Activated T-helper 2 cell treated with anti-CD3 and anti-CD28 coated beads, Interferon-gamma antibody, Interleukin-2, Interleukin-4, amounts not matched to agents 10 μg/mL and 5 μg/mL and 100 μg/mL, durations not matched to agents 14 hours and 24 hours and 36 hours (primary cell): ENCODE data around the gene CDC6. TPM values are rescaled to one million over a fixed set of nuclear protein-coding genes. Genes with fewer than 3 reads are reported as not detected.

ENCODE experiments used
- DNase-seq: peaks from one replicate; pipeline ENCODE4 v3.0.0; 2021; ENCODE audit warnings: low spot score
- H3K27ac Mint-ChIP-seq: one replicate; pipeline ENCODE4 v1.8.0; 2021; ENCODE audit warnings: mixed read lengths
- H3K27me3 Mint-ChIP-seq: one replicate; pipeline ENCODE4 v1.8.0; 2021; ENCODE audit warnings: low read depth, mixed read lengths
- H3K36me3 Mint-ChIP-seq: one replicate; pipeline ENCODE4 v1.8.0; 2021; ENCODE audit warnings: low read depth, mixed read lengths
- H3K4me1 Mint-ChIP-seq: one replicate; pipeline ENCODE4 v1.8.0; 2021; ENCODE audit warnings: low read depth, mixed read lengths
- H3K4me3 Mint-ChIP-seq: one replicate; pipeline ENCODE4 v1.8.0; 2021; ENCODE audit warnings: low read depth, mild to moderate bottlenecking, moderate library complexity, mixed read lengths
- H3K9me3 Mint-ChIP-seq: one replicate; pipeline ENCODE4 v1.8.0; 2021; ENCODE audit warnings: mixed read lengths
- intact Hi-C: fragments of 100-400 bp; cut with micrococcal nuclease; formaldehyde crosslinking; loops from one replicate; pipeline ENCODE4 v1.15.1; 2023
- total RNA-seq: library from RNA; stranded (reverse); gene quantifications from 2 replicates; pipeline ENCODE4 v1.2.3, GENCODE V29; 2022

CDC6 gene
- total RNA-seq, 1 donor from 2014 or later: 126 TPM

DNA sequence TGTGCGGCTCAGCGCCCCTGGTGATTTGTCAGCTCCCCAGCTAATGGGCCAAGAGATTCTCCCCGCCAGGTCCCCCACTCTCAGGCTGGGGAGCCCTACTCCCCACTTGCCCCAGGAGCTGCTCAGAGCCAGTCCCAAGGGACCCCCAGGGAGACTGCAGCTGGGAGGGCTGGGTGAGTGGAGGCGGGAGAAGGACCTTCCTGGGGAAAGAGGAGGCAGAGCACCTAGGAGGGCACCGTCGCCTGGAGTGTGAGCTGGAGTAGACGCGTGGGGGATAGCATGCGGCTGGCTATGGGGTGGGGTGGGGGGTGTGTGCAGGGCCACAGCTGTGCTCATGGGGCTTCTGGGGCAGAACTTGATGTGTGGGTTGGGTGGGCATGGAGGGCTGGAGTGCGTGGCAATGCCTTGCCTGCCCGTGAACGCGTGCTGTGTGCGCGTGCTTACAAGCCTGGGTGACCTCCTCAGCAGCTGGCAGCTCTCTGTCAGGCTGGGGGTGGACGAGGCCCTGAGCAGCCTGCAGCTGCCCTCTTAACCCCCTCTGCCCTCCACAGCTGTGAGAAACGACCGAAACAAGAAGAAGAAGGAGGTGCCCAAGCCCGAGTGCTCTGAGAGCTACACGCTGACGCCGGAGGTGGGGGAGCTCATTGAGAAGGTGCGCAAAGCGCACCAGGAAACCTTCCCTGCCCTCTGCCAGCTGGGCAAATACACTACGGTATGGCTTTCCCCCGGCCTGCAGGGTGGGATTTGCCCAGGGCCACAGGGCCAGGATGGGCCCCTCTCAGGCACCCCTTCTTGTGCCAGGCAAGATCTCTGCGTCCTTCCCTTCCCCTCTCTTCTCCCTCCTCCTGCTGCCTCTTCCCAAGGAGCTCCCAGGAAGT, 63.9 kb downstream of the CDC6 start:
- H3K4me1 Mint-ChIP-seq: peaks cover 23% of the 10 kb centered on the region
- no peak overlapping the region for H3K27ac Mint-ChIP-seq
- DNase-seq: no peak
- H3K36me3 Mint-ChIP-seq: peaks cover 42% of the 10 kb centered on the region
- no peak overlapping the region for H3K4me3 Mint-ChIP-seq
- intact Hi-C loops: loop anchor here (10.0 kb wide), 1 partner anchor 443 kb away; the partner anchor contains the start of gene KRT28
- no peaks in the 10 kb centered on the region for H3K27me3 Mint-ChIP-seq
- no peaks in the 10 kb centered on the region for H3K9me3 Mint-ChIP-seq

GRCh38 chr17:40352237-40352778, 64.6 kb downstream of the CDC6 start:
- Mint-ChIP-seq H3K4me1 (peaks cover 20% of the 10 kb centered on the region), H3K27ac (peak overlapping the region; percentile 1), H3K27me3 (no peaks in the 10 kb centered on the region), H3K9me3 (no peaks in the 10 kb centered on the region), H3K36me3 (peaks cover 42% of the 10 kb centered on the region), H3K4me3 (no peak overlapping the region)
- intact Hi-C loops: loop anchor here (10.0 kb wide), 1 partner anchor 442 kb away; the partner anchor contains the start of gene KRT28
- no peak for DNase-seq

GRCh38 chr17:40352779-40353394, 65.2 kb downstream of the CDC6 start:
- no peak for DNase-seq
- peaks cover 18% of the 10 kb centered on the region for H3K4me1 Mint-ChIP-seq
- H3K9me3 Mint-ChIP-seq: no peaks in the 10 kb centered on the region
- H3K4me3 Mint-ChIP-seq: no peak overlapping the region
- H3K27ac Mint-ChIP-seq: peak overlapping the region; percentile 12
- peaks cover 42% of the 10 kb centered on the region for H3K36me3 Mint-ChIP-seq
- intact Hi-C loops: loop anchor here (10.0 kb wide), 1 partner anchor 442 kb away; the partner anchor contains the start of gene KRT28
- H3K27me3 Mint-ChIP-seq: no peaks in the 10 kb centered on the region

Other genes starting within 250 kb of the CDC6 start
- 110 and 116 TPM in 2 replicates for gene MED24, start 233.5 kb upstream of the CDC6 start, total RNA-seq
- gene THRA, start 224.9 kb upstream of the CDC6 start, total RNA-seq: 4.9 and 5.6 TPM in 2 replicates
- 6.6 and 6.8 TPM in 2 replicates for gene NR1D1, start 187.3 kb upstream of the CDC6 start, total RNA-seq
- gene MSL1, start 165.9 kb upstream of the CDC6 start, total RNA-seq: 87.6 and 95.8 TPM in 2 replicates
- 118 and 120 TPM in 2 replicates for gene CASC3, start 147.3 kb upstream of the CDC6 start, total RNA-seq
- gene RAPGEFL1, start 110.4 kb upstream of the CDC6 start, total RNA-seq: 11.6 and 12.3 TPM in 2 replicates
- 26.9 and 27.2 TPM in 2 replicates for gene WIPF2, start 68.6 kb upstream of the CDC6 start, total RNA-seq
- 30.4 and 35.1 TPM in 2 replicates for gene RARA, start 21.3 kb downstream of the CDC6 start, total RNA-seq
- gene GJD3, start 76.9 kb downstream of the CDC6 start, total RNA-seq: 0.48 TPM in 1 of 2 replicates, not detected in the other
- 193 and 199 TPM in 2 replicates for gene TOP2A, start 130.0 kb downstream of the CDC6 start, total RNA-seq
- gene IGFBP4, start 155.6 kb downstream of the CDC6 start, total RNA-seq: 54.6 and 59.3 TPM in 2 replicates
- 8.7 and 9.0 TPM in 2 replicates for gene TNS4, start 213.7 kb downstream of the CDC6 start, total RNA-seq